HG02870 (cell line): ENCODE results near the gene PPM1H.
"Not testable (repeated sequence)": the region's sequence is repeated elsewhere in the genome, so short reads cannot be mapped to it uniquely, and the experiment has no call there.

Experiments used
- ATAC-seq: cut with Tn5 transposase; IDR thresholded peaks from one replicate; pipeline ENCODE4 v1.9.1; 2021; ENCODE audit warnings: mild to moderate bottlenecking, moderate library complexity; ENCODE audit not compliant: unreplicated experiment

PPM1H gene

GRCh38 chr12:62947364-62947763 lies 12.4 kb upstream of the PPM1H start:
- no peak for ATAC-seq

GRCh38 chr12:62943779-62944395 lies 8.9 kb upstream of the PPM1H start:
- ATAC-seq, result no peak

- not testable (repeated sequence) for ATAC-seq
Measured at GRCh38 chr12:62942316-62942715, 7.4 kb upstream of the PPM1H start.

GRCh38 chr12:62934239-62934798 lies 631 bp downstream of the PPM1H start:
- peak; percentile 34 for ATAC-seq

- no peak for ATAC-seq
Measured at GRCh38 chr12:62933602-62934238, 1.2 kb downstream of the PPM1H start.

- ATAC-seq, result no peak
Measured at GRCh38 chr12:62933220-62933601, 1.7 kb downstream of the PPM1H start.

- no peak for ATAC-seq
Measured at GRCh38 chr12:62931477-62931876, 3.5 kb downstream of the PPM1H start.

- ATAC-seq, result no peak
Measured at GRCh38 chr12:62930546-62931425, 4.2 kb downstream of the PPM1H start.

GRCh38 chr12:62928632-62929031 lies 6.3 kb downstream of the PPM1H start:
- no peak for ATAC-seq

GRCh38 chr12:62925680-62926079 lies 9.3 kb downstream of the PPM1H start:
- no peak for ATAC-seq

GRCh38 chr12:62924084-62924483 lies 10.9 kb downstream of the PPM1H start:
- ATAC-seq, result no peak

- ATAC-seq, result no peak
Measured at GRCh38 chr12:62922539-62922938, 12.4 kb downstream of the PPM1H start.

- no peak for ATAC-seq
Measured at GRCh38 chr12:62919838-62920237, 15.1 kb downstream of the PPM1H start.

- no peak for ATAC-seq
Measured at GRCh38 chr12:62917926-62918325, 17.0 kb downstream of the PPM1H start.

- no peak for ATAC-seq
Measured at GRCh38 chr12:62916632-62917425, 18.1 kb downstream of the PPM1H start.

GRCh38 chr12:62915204-62915529 lies 19.8 kb downstream of the PPM1H start:
- ATAC-seq, result no peak

GRCh38 chr12:62914443-62915203 lies 20.3 kb downstream of the PPM1H start:
- no peak for ATAC-seq

GRCh38 chr12:62913380-62913779 lies 21.6 kb downstream of the PPM1H start:
- ATAC-seq, result no peak

- ATAC-seq, result no peak
Measured at GRCh38 chr12:62912644-62913043, 22.3 kb downstream of the PPM1H start.

GRCh38 chr12:62911286-62911685 lies 23.7 kb downstream of the PPM1H start:
- no peak for ATAC-seq
